LHCN-M2 (cell line): ENCODE measurements around the gene SPAST. TPM values are rescaled to one million over a fixed set of nuclear protein-coding genes. Genes with fewer than 3 reads are reported as not detected.
A peak's percentile ranks its signal among the peaks of the same experiment; 100 is the strongest.
"Not testable (repeated sequence)": the region's sequence is repeated elsewhere in the genome, so short reads cannot be mapped to it uniquely, and the experiment has no call there.

Source experiments
- DNase-seq: peaks from one replicate; pipeline ENCODE4 v3.0.0-alpha.2; 2012; ENCODE audit warnings: low read depth
- polyA plus RNA-seq: library from polyadenylated mRNA; unstranded; fragments of >200 nt; gene quantifications from one replicate; pipeline ENCODE4 v1.2.1, GENCODE V29; 2012; ENCODE audit warnings: missing spikeins
- total RNA-seq: library from RNA; depleted of rRNA; stranded (reverse); fragments of >200 nt; gene quantifications from 2 replicates; pipeline ENCODE4 v1.2.3, GENCODE V29; 2014; rRNA removed

The SPAST gene
- total RNA-seq: 17.7 and 17.9 TPM in 2 replicates
- 2.7 TPM for polyA plus RNA-seq

- peak; percentile 95 for DNase-seq
These were observed at the start of gene SPAST for GRCh38 chr2:32063310-32064020. SPAST (plus strand) TSS chr2:32063556; CDS start chr2:32063832, 276 bp downstream.

GRCh38 chr2:32018789-32019482 is 44.4 kb upstream of the SPAST start:
- not testable (repeated sequence) for DNase-seq

GRCh38 chr2:32034198-32034887 is 29.0 kb upstream of the SPAST start:
- not testable (repeated sequence) for DNase-seq

GRCh38 chr2:32039447-32040219 is 23.7 kb upstream of the SPAST start, which contains the start of gene DPY30:
DPY30 (minus strand) TSS chr2:32039805; CDS start chr2:32039456, 349 bp downstream.
- DNase-seq: peak; percentile 90

GRCh38 chr2:32043561-32043960 is 19.8 kb upstream of the SPAST start:
- DNase-seq: no peak

- no peak for DNase-seq
These were observed 11.4 kb upstream of the SPAST start for GRCh38 chr2:32051836-32052439.

GRCh38 chr2:32054583-32054982 is 8.8 kb upstream of the SPAST start:
- DNase-seq: not testable (repeated sequence)

GRCh38 chr2:32058130-32058529 is 5.2 kb upstream of the SPAST start:
- DNase-seq: peak; percentile 8

- no peak for DNase-seq
These were observed 3.1 kb upstream of the SPAST start for GRCh38 chr2:32060266-32060665.

- DNase-seq: no peak
These were observed 1.9 kb upstream of the SPAST start for GRCh38 chr2:32061430-32061829.

GRCh38 chr2:32061973-32062861 is 1.1 kb upstream of the SPAST start:
- DNase-seq: peak; percentile 49

- DNase-seq: no peak
These were observed 755 bp downstream of the SPAST start for GRCh38 chr2:32064021-32064601.

- no peak for DNase-seq
These were observed 1.4 kb downstream of the SPAST start for GRCh38 chr2:32064713-32065112.

- no peak for DNase-seq
These were observed 4.2 kb downstream of the SPAST start for GRCh38 chr2:32067549-32067948.

- DNase-seq: no peak
These were observed 10.8 kb downstream of the SPAST start for GRCh38 chr2:32074134-32074506.

- DNase-seq: no peak
These were observed 32.3 kb downstream of the SPAST start for GRCh38 chr2:32095671-32096070.

- no peak for DNase-seq
These were observed 44.8 kb downstream of the SPAST start for GRCh38 chr2:32108111-32108510.

- DNase-seq: no peak
These were observed 54.7 kb downstream of the SPAST start for GRCh38 chr2:32118055-32118454.

GRCh38 chr2:32119161-32119560 is 55.8 kb downstream of the SPAST start:
- DNase-seq: no peak

GRCh38 chr2:32124660-32125059 is 61.3 kb downstream of the SPAST start:
- DNase-seq: no peak
